ENCODE data around the gene SLC25A43. TPM values are rescaled to one million over a fixed set of nuclear protein-coding genes. Genes with fewer than 3 reads are reported as not detected.
"Not testable (repeated sequence)": the region's sequence is repeated elsewhere in the genome, so short reads cannot be mapped to it uniquely, and the experiment has no call there.

SLC25A43 gene
- total RNA-seq, 2 experiments from 2014 or later = 0.91 to 1.0 TPM

GRCh38 chrX:119482041-119482440 is 82.9 kb downstream of the SLC25A43 start:
- intact Hi-C loops (cut with DNase I, micrococcal nuclease) = loop anchor here in 1 of 2 experiments (5.0 kb wide), 1 partner anchor 370 kb away; the partner anchor contains the start of gene UPF3B
- peaks cover 10% of the 10 kb centered on the region for H3K4me1 Mint-ChIP-seq (ENCODE audit: low read depth)
- no peaks in the 10 kb centered on the region for H3K27me3 Mint-ChIP-seq
- no peaks in the 10 kb centered on the region for H3K36me3 Mint-ChIP-seq (ENCODE audit: low read depth)
- no peaks in the 10 kb centered on the region for H3K9me3 Mint-ChIP-seq
- no peak for DNase-seq
- Histone ChIP-seq H3K4me1 (ENCODE audit: insufficient read depth, low read length) (peaks cover 13% of the 10 kb centered on the region), H3K4me3 (ENCODE audit: low read length) (peak overlapping the region; percentile 54), H3K9me3 (ENCODE audit: control insufficient read depth in 1 of 2, insufficient read depth in 1 of 2, low read length in 2 of 2) (no peaks in the 10 kb centered on the region), H3K27ac (ENCODE audit: low read depth in 1 of 2, low read length in 2 of 2) (no peak overlapping the region), H3K27me3 (ENCODE audit: control insufficient read depth in 1 of 2, insufficient read depth in 2 of 2, low read length in 2 of 2) (no peaks in the 10 kb centered on the region), H3K36me3 (ENCODE audit: insufficient read depth, low read length) (no peaks in the 10 kb centered on the region)
- peak; percentile 5 for ATAC-seq (ENCODE audit: poor library complexity)
- POLR2A ChIA-PET = interaction anchor here (1.0 to 1.8 kb wide), 4 partner anchors 8 to 309 kb away, joined by 3 to 10 read pairs (median 4); partner anchors contain the start of genes RPL39 and SLC25A5
- TF ChIP-seq CTCF (IDR thresholded peaks at IDR 0.05) = no peak
- peak overlapping the region; percentile 47 for H3K27ac Mint-ChIP-seq
- H3K4me3 Mint-ChIP-seq = peak overlapping the region; percentile 70
- CTCF ChIA-PET = interaction anchor here (1.0 to 3.2 kb wide), 5 partner anchors 12 to 406 kb away, joined by 3 to 14 read pairs (median 3); partner anchors contain the start of gene SLC25A5

- DNase-seq (peak; percentile 36 to 80 (median 51)), ATAC-seq (ENCODE audit: poor library complexity) (peak; percentile 87)
- peaks cover 10% of the 10 kb centered on the region for H3K4me1 Mint-ChIP-seq (ENCODE audit: low read depth)
- peak; percentile 66 for TF ChIP-seq CTCF (IDR thresholded peaks at IDR 0.05)
- no peaks in the 10 kb centered on the region for H3K27me3 ChIP-seq (ENCODE audit: control insufficient read depth in 1 of 2, insufficient read depth in 2 of 2, low read length in 2 of 2)
- intact Hi-C loops (cut with DNase I, micrococcal nuclease) = loop anchor here in 1 of 2 experiments (5.0 kb wide), 1 partner anchor 370 kb away; the partner anchor contains the start of gene UPF3B
- H3K27me3 Mint-ChIP-seq = no peaks in the 10 kb centered on the region
- peak overlapping the region; percentile 54 for H3K4me3 ChIP-seq (ENCODE audit: low read length)
- H3K36me3 ChIP-seq (ENCODE audit: insufficient read depth, low read length) = no peaks in the 10 kb centered on the region
- H3K36me3 Mint-ChIP-seq (ENCODE audit: low read depth) = no peaks in the 10 kb centered on the region
- no peaks in the 10 kb centered on the region for H3K9me3 ChIP-seq (ENCODE audit: control insufficient read depth in 1 of 2, insufficient read depth in 1 of 2, low read length in 2 of 2)
- H3K4me3 Mint-ChIP-seq = peak overlapping the region; percentile 70
- ChIA-PET POLR2A (interaction anchor here (0.9 to 1.8 kb wide), 6 partner anchors 9 to 309 kb away, joined by 3 to 10 read pairs (median 4); partner anchors contain the start of genes RPL39 and SLC25A5), CTCF (interaction anchor here (0.6 to 3.2 kb wide), 15 partner anchors 8 to 405 kb away, joined by 3 to 14 read pairs (median 3); partner anchors contain the start of gene SLC25A5)
- no peak overlapping the region for H3K27ac ChIP-seq (ENCODE audit: low read depth in 1 of 2, low read length in 2 of 2)
- H3K4me1 ChIP-seq (ENCODE audit: insufficient read depth, low read length) = peaks cover 13% of the 10 kb centered on the region
- peak overlapping the region; percentile 47 for H3K27ac Mint-ChIP-seq
- H3K9me3 Mint-ChIP-seq = no peaks in the 10 kb centered on the region
Measured at GRCh38 chrX:119482481-119483480, 83.6 kb downstream of the SLC25A43 start.

- Mint-ChIP-seq H3K36me3 (ENCODE audit: low read depth) (no peaks in the 10 kb centered on the region), H3K4me3 (no peak overlapping the region), H3K27me3 (no peaks in the 10 kb centered on the region), H3K9me3 (no peaks in the 10 kb centered on the region), H3K27ac (no peak overlapping the region), H3K4me1 (ENCODE audit: low read depth) (peaks cover 10% of the 10 kb centered on the region)
- H3K4me3 ChIP-seq (ENCODE audit: low read length) = no peak overlapping the region
- POLR2A ChIA-PET = no interaction called here
- H3K27ac ChIP-seq (ENCODE audit: low read depth in 1 of 2, low read length in 2 of 2) = no peak overlapping the region
- CTCF ChIA-PET = no interaction called here
- no peaks in the 10 kb centered on the region for H3K36me3 ChIP-seq (ENCODE audit: insufficient read depth, low read length)
- DNase-seq = no peak
- H3K4me1 ChIP-seq (ENCODE audit: insufficient read depth, low read length) = peaks cover 21% of the 10 kb centered on the region
- H3K27me3 ChIP-seq (ENCODE audit: control insufficient read depth in 1 of 2, insufficient read depth in 2 of 2, low read length in 2 of 2) = no peaks in the 10 kb centered on the region
- TF ChIP-seq CTCF (IDR thresholded peaks at IDR 0.05) = no peak
- intact Hi-C loops (cut with DNase I, micrococcal nuclease) = no loop called here
- no peak for ATAC-seq (ENCODE audit: poor library complexity)
- no peaks in the 10 kb centered on the region for H3K9me3 ChIP-seq (ENCODE audit: control insufficient read depth in 1 of 2, insufficient read depth in 1 of 2, low read length in 2 of 2)
Measured at GRCh38 chrX:119486745-119487144, 87.6 kb downstream of the SLC25A43 start.

- DNase-seq; H3K4me3 ChIP-seq (ENCODE audit: low read length); H3K27me3 Mint-ChIP-seq; H3K27ac Mint-ChIP-seq; H3K36me3 ChIP-seq (ENCODE audit: insufficient read depth, low read length); H3K27ac ChIP-seq (ENCODE audit: low read depth in 1 of 2, low read length in 2 of 2); H3K9me3 Mint-ChIP-seq; ATAC-seq (ENCODE audit: poor library complexity); H3K27me3 ChIP-seq (ENCODE audit: control insufficient read depth in 1 of 2, insufficient read depth in 2 of 2, low read length in 2 of 2); H3K9me3 ChIP-seq (ENCODE audit: control insufficient read depth in 1 of 2, insufficient read depth in 1 of 2, low read length in 2 of 2); H3K36me3 Mint-ChIP-seq (ENCODE audit: low read depth); H3K4me3 Mint-ChIP-seq; H3K4me1 Mint-ChIP-seq (ENCODE audit: low read depth); intact Hi-C loops (cut with DNase I, micrococcal nuclease): not testable (repeated sequence)
- peaks cover 11% of the 10 kb centered on the region for H3K4me1 ChIP-seq (ENCODE audit: insufficient read depth, low read length)
- ChIA-PET POLR2A (interaction anchor here (0.6 kb wide), 1 partner anchor 788 kb away, joined by 3 read pairs; no protein-coding TSS in a partner anchor), CTCF (interaction anchor here (1.7 kb wide), 1 partner anchor 10 kb away, joined by 3 read pairs; no protein-coding TSS in a partner anchor)
Measured at GRCh38 chrX:119487766-119488165, 88.6 kb downstream of the SLC25A43 start.

Measured in CD4-positive, alpha-beta T cell (primary cell).